Erythroblast (primary cell): Measurements from ENCODE around the gene LMNB1.

ENCODE experiments used
- GATA1 ChIP-seq: IDR thresholded peaks from 2 replicates; pipeline ENCODE4 v1.6.1; 2011; ENCODE audit warnings: low read depth, mild to moderate bottlenecking, control low read depth, low read length, moderate library complexity
- POLR2A ChIP-seq: IDR thresholded peaks from 2 replicates; pipeline ENCODE4 v1.6.1; 2011; ENCODE audit warnings: mild to moderate bottlenecking, low read length

- no peak for TF ChIP-seq POLR2A
- TF ChIP-seq GATA1: no peak
Observed at GRCh38 chr5:126819253-126819652, 42.3 kb downstream of the LMNB1 start.
